IMR-90 (cell line): ENCODE data around the gene PLD1. TPM values are rescaled to one million over a fixed set of nuclear protein-coding genes. Genes with fewer than 3 reads are reported as not detected.
"Not testable (repeated sequence)": the region's sequence is repeated elsewhere in the genome, so short reads cannot be mapped to it uniquely, and the experiment has no call there.

ENCODE experiments used
- ATAC-seq: fragments of 200-7000 bp; cut with Tn5 transposase; 2 replicates; pipeline ENCODE4 v1.9.1; 2020; ENCODE audit warnings: low read depth, mild to moderate bottlenecking, moderate library complexity
- BruUV-seq: library from RNA; stranded (reverse); fragments of 400-500 nt; replicated peaks from 2 replicates; lab custom pipeline; 2021; lab: Mats Ljungman, UMichigan
- CTCF ChIA-PET: fragments of 300-600 bp; formaldehyde crosslinking; extraction: SDS; loops from one replicate; lab custom pipeline; 2021; ENCODE audit warnings: antibody characterized with exemption; lab: Yijun Ruan, JAX
- POLR2A ChIA-PET: fragments of 300-600 bp; sonication (Branson Sonifier 250); formaldehyde crosslinking; loops from one replicate; lab custom pipeline; 2022; ENCODE audit warnings: antibody characterized with exemption; ENCODE audit not compliant: unreplicated experiment; lab: Charles Lee
- DNase-seq: peaks from one replicate; pipeline ENCODE4 v3.0.0; 2013
- H2AFZ ChIP-seq: replicated peaks from 2 replicates; pipeline ENCODE3; 2013; ENCODE audit warnings: low read length, mild to moderate bottlenecking; ENCODE audit not compliant: poor library complexity
- H2AK5ac ChIP-seq: 2 replicates; pipeline ENCODE4 v1.6.1; 2013; ENCODE audit warnings: low read depth, low read length, inconsistent platforms
- H2AK9ac ChIP-seq: replicated peaks from 2 replicates; pipeline ENCODE3; 2013; ENCODE audit warnings: mild to moderate bottlenecking, low read depth, low read length, moderate library complexity; ENCODE audit not compliant: poor library complexity
- H2BK120ac ChIP-seq: 2 replicates; pipeline ENCODE4 v1.6.1; 2013; ENCODE audit warnings: low read depth, low read length, inconsistent platforms
- H2BK15ac ChIP-seq: 3 replicates; pipeline ENCODE4 v1.6.1; 2013; ENCODE audit warnings: low read depth, low read length, inconsistent platforms
- H2BK20ac ChIP-seq: 2 replicates; pipeline ENCODE4 v1.6.1; 2013; ENCODE audit warnings: low read depth, mild to moderate bottlenecking, inconsistent platforms, low read length, moderate library complexity
- H2BK5ac ChIP-seq: 2 replicates; pipeline ENCODE4 v1.6.1; 2013; ENCODE audit warnings: mild to moderate bottlenecking, low read depth, low read length, inconsistent platforms; ENCODE audit not compliant: poor library complexity, severe bottlenecking
- H3K14ac ChIP-seq: replicated peaks from 2 replicates; pipeline ENCODE4 v1.6.1; 2013; ENCODE audit warnings: low read depth, low read length, inconsistent platforms
- H3K18ac ChIP-seq: 2 replicates; pipeline ENCODE4 v1.6.1; 2013; ENCODE audit warnings: low read depth, low read length, control low read depth
- H3K23ac ChIP-seq: 2 replicates; pipeline ENCODE4 v1.6.1; 2013; ENCODE audit warnings: low read depth, low read length, inconsistent platforms
- H3K27ac ChIP-seq: 2 replicates; pipeline ENCODE4 v1.5.1; 2013; ENCODE audit warnings: mild to moderate bottlenecking, control low read depth, low read length; ENCODE audit not compliant: insufficient read depth
- H3K27me3 ChIP-seq: 2 replicates; pipeline ENCODE4 v1.6.1; 2013; ENCODE audit warnings: low read length; ENCODE audit not compliant: control insufficient read depth, insufficient read depth
- H3K36me3 ChIP-seq: 2 replicates; pipeline ENCODE4 v1.6.1; 2013; ENCODE audit warnings: low read length, mixed read lengths; ENCODE audit not compliant: control insufficient read depth, insufficient read depth
- H3K4ac ChIP-seq: 2 replicates; pipeline ENCODE4 v1.6.1; 2013; ENCODE audit warnings: low read depth, low read length, inconsistent platforms
- H3K4me1 ChIP-seq: 2 replicates; pipeline ENCODE4 v1.6.1; 2013; ENCODE audit warnings: low read length, mixed read lengths; ENCODE audit not compliant: control insufficient read depth, insufficient read depth
- H3K4me2 ChIP-seq: 2 replicates; pipeline ENCODE4 v1.6.1; 2013; ENCODE audit warnings: low read depth, mild to moderate bottlenecking, control low read depth, low read length, moderate library complexity
- H3K4me3 ChIP-seq: 2 replicates; pipeline ENCODE4 v1.5.1; 2013; ENCODE audit warnings: low read depth, mild to moderate bottlenecking, control low read depth, low read length, moderate library complexity; ENCODE audit not compliant: insufficient read depth
- H3K56ac ChIP-seq: 2 replicates; pipeline ENCODE4 v1.6.1; 2013; ENCODE audit warnings: low read length, inconsistent platforms; ENCODE audit not compliant: insufficient read depth; ENCODE audit errors: extremely low read depth
- H3K79me1 ChIP-seq, 2 experiments: 2 replicates each; pipeline ENCODE4 v1.6.1; 2013; ENCODE audit warnings: low read length in 2 of 2, inconsistent platforms in 1 of 2, low read depth in 1 of 2
- H3K9ac ChIP-seq: 2 replicates; pipeline ENCODE4 v1.6.1; 2013; ENCODE audit warnings: low read depth, low read length, control low read depth
- H3K9me1 ChIP-seq: 2 replicates; pipeline ENCODE4 v1.6.1; 2013; ENCODE audit warnings: low read length, inconsistent platforms; ENCODE audit not compliant: insufficient read depth
- H3K9me3 ChIP-seq: 2 replicates; pipeline ENCODE4 v1.6.1; 2013; ENCODE audit warnings: low read length; ENCODE audit not compliant: control insufficient read depth, insufficient read depth
- H4K20me1 ChIP-seq: 2 replicates; pipeline ENCODE4 v1.6.1; 2013; ENCODE audit warnings: low read length, inconsistent platforms; ENCODE audit not compliant: insufficient read depth
- H4K5ac ChIP-seq: 2 replicates; pipeline ENCODE4 v1.6.1; 2013; ENCODE audit warnings: mild to moderate bottlenecking, low read depth, low read length, control low read depth
- H4K8ac ChIP-seq, 2 experiments: 2 replicates each; pipeline ENCODE4 v1.6.1; 2013; ENCODE audit warnings: low read depth in 2 of 2, low read length in 2 of 2, control low read depth in 1 of 2, inconsistent platforms in 1 of 2
- H4K91ac ChIP-seq: 2 replicates; pipeline ENCODE4 v1.6.1; 2013; ENCODE audit warnings: low read depth, low read length, inconsistent platforms; ENCODE audit not compliant: insufficient read depth
- MAZ ChIP-seq: IDR thresholded peaks from 2 replicates; pipeline ENCODE4 v1.6.1; 2012; ENCODE audit warnings: low read depth, mild to moderate bottlenecking, low read length, improper control_type of control experiment, moderate library complexity, borderline replicate concordance
- MXI1 ChIP-seq: IDR thresholded peaks from 2 replicates; pipeline ENCODE4 v1.6.1; 2012; ENCODE audit warnings: low read depth, mild to moderate bottlenecking, low read length, moderate library complexity, borderline replicate concordance
- NFE2L2 ChIP-seq: fragments of 150-350 bp; IDR thresholded peaks from 2 replicates; pipeline ENCODE4 v1.6.1; 2016; ENCODE audit warnings: low read depth, mild to moderate bottlenecking, low read length
- WGBS, 2 experiments: methylation state at CpG; one replicate each; pipeline versions ENCODE4 v1.1.5 to v1.1.7; 2013; ENCODE audit warnings: missing lambda C conversion rate in 2 of 2; ENCODE audit not compliant: insufficient read length in 1 of 2; ENCODE audit errors: extremely low coverage in 2 of 2; 5-methylcytosine and 5-hydroxymethylcytosine counted together
- dilution Hi-C: fragments of 300-500 bp; cut with HindIII; formaldehyde crosslinking; loops from one replicate; pipeline ENCODE4 v1.14.3; 2018; ENCODE audit warnings: low sequenced_read_pairs; ENCODE audit not compliant: unreplicated experiment
- in situ Hi-C: fragments of 300-500 bp; cut with MboI; formaldehyde crosslinking; loops from 3 replicates; pipeline ENCODE4 v1.14.3; 2019; ENCODE audit warnings: low sequenced_read_pairs, inconsistent platforms, mixed read lengths
- intact Hi-C: fragments of 100-400 bp; cut with micrococcal nuclease; formaldehyde crosslinking; loops from 2 replicates; pipeline ENCODE4 v1.10.0; 2022
- polyA plus RNA-seq, 3 experiments: library from polyadenylated mRNA; depleted of rRNA; stranded (reverse); fragments of >200 nt; gene quantifications; 2 replicates each; pipeline ENCODE4 v1.2.3, GENCODE V29; 2012; ENCODE audit warnings: low replicate concordance in 1 of 3
- total RNA-seq: library from RNA; depleted of rRNA; stranded (reverse); fragments of >200 nt; gene quantifications from 2 replicates; pipeline ENCODE4 v1.2.3, GENCODE V29; 2012
- TF ChIP-seq, protein P1 (sequence below): fragments of 150-350 bp; IDR thresholded peaks from 2 replicates; pipeline ENCODE4 v1.6.1; 2016; ENCODE audit warnings: low read depth, mild to moderate bottlenecking, low read length, moderate library complexity, borderline replicate concordance

Gene PLD1
- total and polyA plus RNA-seq, 2 of the 4 experiments (the other 2 are of a cell fraction) = 3.3 to 9.7 TPM

DNA sequence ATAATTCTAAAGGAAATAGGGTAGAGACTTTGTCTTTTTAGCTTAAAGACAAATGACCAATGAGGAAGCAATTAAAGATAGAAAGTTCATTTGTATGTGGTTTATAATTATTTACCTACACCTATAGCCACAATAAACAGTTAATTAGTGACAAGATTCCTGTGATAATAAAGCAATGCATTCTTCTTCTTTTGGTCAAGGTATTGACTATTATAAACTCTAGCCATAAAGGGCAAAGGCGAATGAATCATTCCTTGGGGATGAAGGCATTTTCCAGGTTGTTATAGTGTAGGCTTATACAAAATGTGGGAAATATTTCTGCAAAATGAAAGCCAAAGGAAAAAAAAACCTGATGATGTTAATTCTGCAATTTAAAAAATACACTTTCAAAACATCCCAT, 115.4 kb downstream of the PLD1 start:
- no peaks in the 10 kb centered on the region for H3K9me3 ChIP-seq
- H2BK5ac ChIP-seq = no peak overlapping the region
- no peak overlapping the region for H4K8ac ChIP-seq
- TF ChIP-seq, protein P1, sequence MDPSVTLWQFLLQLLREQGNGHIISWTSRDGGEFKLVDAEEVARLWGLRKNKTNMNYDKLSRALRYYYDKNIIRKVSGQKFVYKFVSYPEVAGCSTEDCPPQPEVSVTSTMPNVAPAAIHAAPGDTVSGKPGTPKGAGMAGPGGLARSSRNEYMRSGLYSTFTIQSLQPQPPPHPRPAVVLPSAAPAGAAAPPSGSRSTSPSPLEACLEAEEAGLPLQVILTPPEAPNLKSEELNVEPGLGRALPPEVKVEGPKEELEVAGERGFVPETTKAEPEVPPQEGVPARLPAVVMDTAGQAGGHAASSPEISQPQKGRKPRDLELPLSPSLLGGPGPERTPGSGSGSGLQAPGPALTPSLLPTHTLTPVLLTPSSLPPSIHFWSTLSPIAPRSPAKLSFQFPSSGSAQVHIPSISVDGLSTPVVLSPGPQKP = no peak
- no peak for TF ChIP-seq MXI1
- no peak for TF ChIP-seq MAZ
- no peak for TF ChIP-seq NFE2L2
- dilution Hi-C loops (no loop called here), in situ Hi-C loops (no loop called here), intact Hi-C loops (no loop called here)
- no peak overlapping the region for H2BK15ac ChIP-seq
- 0 out of 2 replicates have a peak, but pooled peaks cover 1% of the 10 kb centered on the region for H3K4me1 ChIP-seq
- H2BK120ac ChIP-seq = no peak overlapping the region
- no peaks in the 10 kb centered on the region for H3K27me3 ChIP-seq
- no peak overlapping the region for H3K4me2 ChIP-seq
- H3K23ac ChIP-seq = no peak overlapping the region
- H3K14ac ChIP-seq = no peak overlapping the region
- H3K27ac ChIP-seq = no peak overlapping the region
- WGBS, 2 experiments = no CpG with 5 or more reads among the region's 1 CpG
- H2AK9ac ChIP-seq = no peak overlapping the region
- no peak overlapping the region for H4K5ac ChIP-seq
- no peak overlapping the region for H4K91ac ChIP-seq
- H3K79me1 ChIP-seq = no peaks in the 10 kb centered on the region
- no peak overlapping the region for H3K4me3 ChIP-seq
- DNase-seq = no peak
- H3K9ac ChIP-seq = no peak overlapping the region
- H3K18ac ChIP-seq = no peak overlapping the region
- no peak overlapping the region for H2BK20ac ChIP-seq
- no peaks in the 10 kb centered on the region for H4K20me1 ChIP-seq
- no peaks in the 10 kb centered on the region for H3K9me1 ChIP-seq
- no peak overlapping the region for H2AFZ ChIP-seq
- POLR2A ChIA-PET = no interaction called here
- CTCF ChIA-PET = no interaction called here
- H3K36me3 ChIP-seq = peaks cover 3% of the 10 kb centered on the region
- no peak overlapping the region for H2AK5ac ChIP-seq
- H3K56ac ChIP-seq = no peak overlapping the region
- no TSS peak for BruUV-seq
- no peak overlapping the region for H3K4ac ChIP-seq
- ATAC-seq = no peak

DNA sequence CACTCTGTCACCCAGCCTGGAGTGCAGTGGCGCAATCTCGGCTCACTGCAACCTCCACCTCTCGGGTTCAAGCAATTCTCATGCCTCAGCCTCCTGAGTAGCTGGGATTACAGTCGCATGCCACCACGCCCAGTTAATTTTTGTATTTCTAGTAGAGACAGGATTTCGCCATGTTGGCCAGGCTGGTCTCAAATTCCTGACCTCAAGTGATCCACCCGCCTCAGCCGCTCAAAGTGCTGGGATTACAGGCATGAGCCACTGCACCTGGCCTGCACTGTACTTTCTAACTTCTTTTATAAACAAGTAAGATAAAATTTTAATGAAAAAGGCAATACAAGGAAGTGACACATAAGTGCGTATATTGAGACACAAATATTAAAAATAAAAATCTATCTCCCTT, 117.7 kb downstream of the PLD1 start:
- H3K14ac ChIP-seq, H3K27ac ChIP-seq, H2BK120ac ChIP-seq, DNase-seq, H4K5ac ChIP-seq, H2AK5ac ChIP-seq, in situ Hi-C loops, CTCF ChIA-PET, H2BK15ac ChIP-seq, H3K4me1 ChIP-seq, H3K56ac ChIP-seq, H4K20me1 ChIP-seq, H3K4ac ChIP-seq, H3K4me3 ChIP-seq, H2BK5ac ChIP-seq, H3K9me3 ChIP-seq, ATAC-seq, intact Hi-C loops, H3K23ac ChIP-seq, POLR2A ChIA-PET, H3K9me1 ChIP-seq, H2BK20ac ChIP-seq, dilution Hi-C loops, H2AFZ ChIP-seq, H2AK9ac ChIP-seq, H3K36me3 ChIP-seq, H3K4me2 ChIP-seq, H4K8ac ChIP-seq, H3K27me3 ChIP-seq, H3K18ac ChIP-seq, H4K91ac ChIP-seq, H3K9ac ChIP-seq, BruUV-seq, H3K79me1 ChIP-seq: not testable (repeated sequence)
- 91% methylated on average over 4 of the region's 9 CpGs; no CpG with 5 or more reads in 1 of the 2 experiments for WGBS, 2 experiments
